H54 (cell line): ENCODE measurements around the gene ITGB6.
"Not testable (repeated sequence)": the region's sequence is repeated elsewhere in the genome, so short reads cannot be mapped to it uniquely, and the experiment has no call there.

ENCODE experiments used
- DNase-seq: peaks from one replicate; pipeline ENCODE4 v3.0.0; 2011; ENCODE audit warnings: low spot score, mixed read lengths; ENCODE audit not compliant: insufficient read length
- FAIRE-seq: peaks from 3 replicates; lab custom pipeline; 2011; peaks lifted over from hg19 to GRCh38; lab: Jason Lieb, UNC
- POLR2A ChIP-seq: IDR thresholded peaks from 2 replicates; pipeline ENCODE4 v1.6.1; 2011; ENCODE audit warnings: low read depth, mild to moderate bottlenecking, low read length

The ITGB6 gene

GRCh38 chr2:160180172-160180571 is 19.9 kb downstream of the ITGB6 start:
- FAIRE-seq (no peak), DNase-seq (no peak)
- no peak for TF ChIP-seq POLR2A

- TF ChIP-seq POLR2A = no peak
- no peak for FAIRE-seq
- no peak for DNase-seq
Measured at GRCh38 chr2:160175169-160176134, 24.6 kb downstream of the ITGB6 start.

- no peak for TF ChIP-seq POLR2A
- FAIRE-seq (no peak), DNase-seq (no peak)
Measured at GRCh38 chr2:160174322-160174721, 25.8 kb downstream of the ITGB6 start.

GRCh38 chr2:160169988-160170387 is 30.1 kb downstream of the ITGB6 start:
- FAIRE-seq = no peak
- no peak for TF ChIP-seq POLR2A

GRCh38 chr2:160169471-160169870 is 30.6 kb downstream of the ITGB6 start:
- DNase-seq = no peak
- FAIRE-seq = no peak
- TF ChIP-seq POLR2A = no peak

More at GRCh38 chr2:160169988-160170387, 30.1 kb downstream of the ITGB6 start:
- DNase-seq = no peak

GRCh38 chr2:160168878-160169277 is 31.2 kb downstream of the ITGB6 start:
- FAIRE-seq (no peak), DNase-seq (no peak)
- TF ChIP-seq POLR2A = no peak

- TF ChIP-seq POLR2A = no peak
- no peak for FAIRE-seq
Measured at GRCh38 chr2:160167089-160167740, 32.9 kb downstream of the ITGB6 start.

GRCh38 chr2:160165996-160166395 is 34.1 kb downstream of the ITGB6 start:
- FAIRE-seq (no peak), DNase-seq (no peak)
- TF ChIP-seq POLR2A = no peak

More at GRCh38 chr2:160167089-160167740, 32.9 kb downstream of the ITGB6 start:
- no peak for DNase-seq

- no peak for FAIRE-seq
- no peak for TF ChIP-seq POLR2A
Measured at GRCh38 chr2:160165081-160165480, 35.0 kb downstream of the ITGB6 start.

GRCh38 chr2:160157861-160158829 is 41.9 kb downstream of the ITGB6 start:
- no peak for FAIRE-seq
- no peak for TF ChIP-seq POLR2A
- DNase-seq = no peak

More at GRCh38 chr2:160165081-160165480, 35.0 kb downstream of the ITGB6 start:
- no peak for DNase-seq

GRCh38 chr2:160156665-160157064 is 43.4 kb downstream of the ITGB6 start:
- peak; percentile 9 for DNase-seq
- TF ChIP-seq POLR2A = no peak
- FAIRE-seq = peak; percentile 52

GRCh38 chr2:160156100-160156499 is 44.0 kb downstream of the ITGB6 start:
- DNase-seq = no peak
- FAIRE-seq = no peak
- TF ChIP-seq POLR2A = no peak

GRCh38 chr2:160148419-160148818 is 51.7 kb downstream of the ITGB6 start:
- not testable (repeated sequence) for FAIRE-seq, DNase-seq
